Activated naive CD4-positive, alpha-beta T cell treated with anti-CD3 and anti-CD28 coated beads, Interleukin-2, amount 10 ng/mL, durations not matched to agents 7 days and 5 days (primary cell): Measurements from ENCODE around the gene ARFGAP3.

Source experiments
- CTCF ChIA-PET: fragments of 350-600 bp; sonication (Branson Sonifier 250); formaldehyde crosslinking; loops from one replicate; lab custom pipeline; 2021; ENCODE audit warnings: antibody characterized with exemption; lab: Charles Lee
- DNase-seq: peaks from one replicate; pipeline ENCODE4 v3.0.0-alpha.2; 2020
- H3K27ac Mint-ChIP-seq: one replicate; pipeline ENCODE4 v1.8.0; 2021; ENCODE audit warnings: mild to moderate bottlenecking, moderate library complexity, mixed read lengths
- H3K27me3 Mint-ChIP-seq: one replicate; pipeline ENCODE4 v1.8.0; 2021; ENCODE audit warnings: mild to moderate bottlenecking, mixed read lengths
- H3K36me3 Mint-ChIP-seq: one replicate; pipeline ENCODE4 v1.8.0; 2021; ENCODE audit warnings: mixed read lengths
- H3K4me1 Mint-ChIP-seq: one replicate; pipeline ENCODE4 v1.8.0; 2021; ENCODE audit warnings: mixed read lengths
- H3K4me3 Mint-ChIP-seq: one replicate; pipeline ENCODE4 v1.8.0; 2021; ENCODE audit warnings: mild to moderate bottlenecking, moderate library complexity, mixed read lengths
- H3K9me3 Mint-ChIP-seq: one replicate; pipeline ENCODE4 v1.8.0; 2021; ENCODE audit warnings: mixed read lengths

Gene ARFGAP3, protein sequence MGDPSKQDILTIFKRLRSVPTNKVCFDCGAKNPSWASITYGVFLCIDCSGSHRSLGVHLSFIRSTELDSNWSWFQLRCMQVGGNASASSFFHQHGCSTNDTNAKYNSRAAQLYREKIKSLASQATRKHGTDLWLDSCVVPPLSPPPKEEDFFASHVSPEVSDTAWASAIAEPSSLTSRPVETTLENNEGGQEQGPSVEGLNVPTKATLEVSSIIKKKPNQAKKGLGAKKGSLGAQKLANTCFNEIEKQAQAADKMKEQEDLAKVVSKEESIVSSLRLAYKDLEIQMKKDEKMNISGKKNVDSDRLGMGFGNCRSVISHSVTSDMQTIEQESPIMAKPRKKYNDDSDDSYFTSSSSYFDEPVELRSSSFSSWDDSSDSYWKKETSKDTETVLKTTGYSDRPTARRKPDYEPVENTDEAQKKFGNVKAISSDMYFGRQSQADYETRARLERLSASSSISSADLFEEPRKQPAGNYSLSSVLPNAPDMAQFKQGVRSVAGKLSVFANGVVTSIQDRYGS

DNA sequence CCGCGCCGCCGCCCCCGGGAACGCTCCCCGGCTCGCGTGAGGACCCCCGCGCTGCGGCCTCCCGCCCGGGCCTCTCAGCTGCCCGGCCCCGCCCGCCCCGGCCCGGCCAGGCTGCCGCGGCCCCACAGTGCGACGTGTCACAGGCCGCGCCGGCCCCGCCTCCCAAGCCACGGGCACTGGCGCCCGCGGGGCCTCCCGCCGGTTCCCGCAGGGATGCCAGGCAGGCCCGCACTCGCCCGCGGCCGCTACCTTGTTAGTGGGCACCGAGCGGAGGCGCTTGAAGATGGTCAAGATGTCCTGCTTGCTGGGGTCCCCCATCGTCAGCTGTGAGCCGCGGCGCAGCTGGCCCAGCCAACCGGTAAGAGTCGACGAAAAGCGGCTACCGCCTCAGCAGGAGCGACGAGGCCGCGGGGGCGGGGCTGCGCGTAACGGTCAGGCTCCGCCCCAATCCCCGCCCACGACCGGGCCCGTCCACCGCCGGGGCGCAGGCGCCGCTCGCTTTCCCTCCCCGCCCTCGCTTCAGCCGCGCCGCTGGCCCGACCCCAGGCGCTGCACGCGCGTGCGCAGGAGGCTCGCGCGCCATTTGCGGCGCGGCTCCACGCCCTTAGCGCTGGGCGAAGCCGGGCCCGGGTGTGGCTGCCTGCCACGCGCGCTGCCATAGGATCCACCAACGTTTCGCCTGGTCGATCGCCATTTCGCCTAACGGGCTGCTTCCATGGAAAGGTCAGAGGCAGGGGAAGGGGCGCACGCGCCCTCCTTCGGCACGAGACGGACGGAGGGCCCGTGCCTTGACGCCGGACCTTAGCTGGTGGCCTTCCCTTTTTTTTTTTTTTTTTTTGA is at the start of gene ARFGAP3:
ARFGAP3 (minus strand) TSS at position 409 of the 840 bp plus-strand sequence; CDS start at position 318, 91 bp downstream.
- Mint-ChIP-seq H3K36me3 (no peaks in the 10 kb centered on the region), H3K4me1 (peaks cover 11% of the 10 kb centered on the region), H3K4me3 (peak within 1 kb of the TSS; percentile 83), H3K9me3 (no peaks in the 10 kb centered on the region), H3K27me3 (peaks cover 5% of the 10 kb centered on the region), H3K27ac (peak within 1 kb of the TSS; percentile 91)
- CTCF ChIA-PET = interaction anchor here (4.2 kb wide), 1 partner anchor 10 kb away, joined by 33 read pairs; no protein-coding TSS in a partner anchor
- peak; percentile 93 for DNase-seq

DNA sequence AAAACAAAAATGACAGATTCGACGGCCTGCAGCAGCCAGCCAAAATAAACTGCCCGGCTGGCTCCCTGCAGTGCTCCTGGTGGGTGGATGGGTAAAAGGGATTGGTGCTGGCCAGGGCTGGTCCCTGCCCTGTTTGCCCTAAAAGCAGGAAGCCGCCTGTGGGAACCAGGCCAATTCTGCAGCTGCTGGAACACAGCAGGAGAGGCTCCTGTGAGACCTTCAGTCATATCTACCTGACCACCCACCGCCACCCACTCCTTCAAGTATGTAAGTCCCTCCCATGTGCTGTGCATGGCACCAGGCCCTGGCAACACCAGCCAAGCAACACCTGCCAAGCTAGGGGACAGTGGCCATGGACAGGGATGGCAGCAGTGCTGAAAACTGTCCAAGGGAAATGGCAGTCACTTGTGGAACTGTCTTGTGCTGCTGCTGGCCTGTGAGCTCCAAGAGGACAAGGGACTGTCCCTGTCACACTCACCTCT is 48.7 kb upstream of the ARFGAP3 start:
- Mint-ChIP-seq H3K27ac (no peak overlapping the region), H3K4me1 (no peaks in the 10 kb centered on the region), H3K36me3 (peaks cover 4% of the 10 kb centered on the region), H3K4me3 (no peak overlapping the region), H3K27me3 (no peaks in the 10 kb centered on the region), H3K9me3 (no peaks in the 10 kb centered on the region)
- CTCF ChIA-PET = interaction anchor here (1.0 kb wide), 1 partner anchor 33 kb away, joined by 3 read pairs; no protein-coding TSS in a partner anchor
- DNase-seq = no peak

DNA sequence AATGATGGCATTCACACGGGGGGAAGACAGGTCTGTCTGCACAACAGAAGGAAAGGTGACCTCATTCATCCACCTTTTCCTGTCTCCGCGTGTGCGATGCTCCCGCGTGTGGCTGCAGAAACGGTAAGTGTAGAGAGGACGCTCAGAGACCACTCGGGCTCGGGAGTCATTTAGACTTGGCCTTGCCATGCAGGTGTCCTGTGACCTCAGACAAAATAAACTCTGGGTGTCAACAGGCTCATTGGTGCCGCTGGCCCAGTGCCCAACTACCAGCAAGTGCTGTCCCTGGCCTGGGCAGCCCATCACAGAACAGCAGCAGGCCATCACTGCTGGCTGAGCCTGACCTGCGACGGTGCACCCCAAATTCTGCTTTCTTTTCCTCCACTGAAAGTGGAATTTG is 48.1 kb upstream of the ARFGAP3 start:
- Mint-ChIP-seq H3K4me1 (no peaks in the 10 kb centered on the region), H3K27me3 (no peaks in the 10 kb centered on the region), H3K9me3 (no peaks in the 10 kb centered on the region), H3K27ac (no peak overlapping the region), H3K36me3 (peaks cover 4% of the 10 kb centered on the region), H3K4me3 (no peak overlapping the region)
- no peak for DNase-seq
- CTCF ChIA-PET = interaction anchor here (1.0 kb wide), 1 partner anchor 34 kb away, joined by 3 read pairs; no protein-coding TSS in a partner anchor

DNA sequence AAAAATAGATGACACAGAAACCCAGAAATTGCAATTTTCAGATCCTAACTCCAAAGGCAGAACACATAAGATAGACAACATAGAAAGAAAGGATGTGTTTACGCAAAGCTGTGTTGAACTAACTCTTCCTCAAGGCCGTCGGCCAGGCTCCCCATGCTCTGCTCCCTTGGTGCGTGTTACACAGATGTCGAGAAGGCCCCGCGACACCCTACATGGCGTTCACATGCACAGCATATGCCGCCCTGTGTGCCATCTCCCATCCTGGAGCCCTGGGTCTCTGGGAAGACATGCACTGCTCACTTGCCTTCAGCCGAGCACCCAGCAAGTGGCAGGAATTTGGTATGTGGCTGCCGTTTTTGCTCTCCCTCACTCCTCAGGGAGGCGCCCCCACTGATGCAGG is 47.0 kb upstream of the ARFGAP3 start:
- H3K4me3 Mint-ChIP-seq = no peak overlapping the region
- no peaks in the 10 kb centered on the region for H3K9me3 Mint-ChIP-seq
- peaks cover 4% of the 10 kb centered on the region for H3K36me3 Mint-ChIP-seq
- no peaks in the 10 kb centered on the region for H3K4me1 Mint-ChIP-seq
- CTCF ChIA-PET = no interaction called here
- no peaks in the 10 kb centered on the region for H3K27me3 Mint-ChIP-seq
- DNase-seq = no peak
- H3K27ac Mint-ChIP-seq = no peak overlapping the region

DNA sequence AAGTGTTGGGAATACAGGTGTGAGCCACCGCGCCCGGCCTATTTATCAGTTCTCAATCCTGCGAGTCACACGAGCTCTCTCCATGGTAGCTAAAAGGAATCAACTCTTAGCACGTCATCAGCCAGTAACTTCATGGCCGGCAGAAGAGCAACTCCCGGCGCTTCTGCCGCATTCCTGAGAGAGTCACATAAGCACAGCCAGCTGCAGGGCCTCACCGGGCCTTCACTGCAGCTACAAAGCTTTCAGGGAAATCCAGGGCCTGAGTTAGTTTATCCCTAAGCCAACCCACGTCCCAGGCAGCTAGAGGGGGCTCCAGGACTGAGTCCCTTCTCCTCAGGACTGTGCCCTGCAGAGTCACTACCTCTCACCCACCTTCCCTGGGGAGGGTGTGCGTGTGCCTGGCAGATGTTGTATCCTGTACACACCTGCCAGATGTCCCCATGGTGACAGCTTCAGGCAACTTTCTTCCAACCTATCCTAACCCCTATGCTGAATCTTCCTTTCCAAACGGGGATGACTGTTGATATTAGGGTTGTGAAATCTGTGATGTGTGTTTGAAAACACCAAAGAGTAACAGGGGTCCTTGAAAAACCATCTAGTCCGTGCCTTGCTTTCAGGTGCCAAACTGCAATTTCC is 45.9 kb upstream of the ARFGAP3 start:
- H3K9me3 Mint-ChIP-seq = no peaks in the 10 kb centered on the region
- H3K4me1 Mint-ChIP-seq = no peaks in the 10 kb centered on the region
- H3K27me3 Mint-ChIP-seq = no peaks in the 10 kb centered on the region
- no peak overlapping the region for H3K27ac Mint-ChIP-seq
- CTCF ChIA-PET = interaction anchor here (1.2 to 2.5 kb wide), 4 partner anchors 32 to 131 kb away, joined by 3 to 10 read pairs (median 6); no protein-coding TSS in a partner anchor
- no peak for DNase-seq
- H3K4me3 Mint-ChIP-seq = no peak overlapping the region
- no peaks in the 10 kb centered on the region for H3K36me3 Mint-ChIP-seq

DNA sequence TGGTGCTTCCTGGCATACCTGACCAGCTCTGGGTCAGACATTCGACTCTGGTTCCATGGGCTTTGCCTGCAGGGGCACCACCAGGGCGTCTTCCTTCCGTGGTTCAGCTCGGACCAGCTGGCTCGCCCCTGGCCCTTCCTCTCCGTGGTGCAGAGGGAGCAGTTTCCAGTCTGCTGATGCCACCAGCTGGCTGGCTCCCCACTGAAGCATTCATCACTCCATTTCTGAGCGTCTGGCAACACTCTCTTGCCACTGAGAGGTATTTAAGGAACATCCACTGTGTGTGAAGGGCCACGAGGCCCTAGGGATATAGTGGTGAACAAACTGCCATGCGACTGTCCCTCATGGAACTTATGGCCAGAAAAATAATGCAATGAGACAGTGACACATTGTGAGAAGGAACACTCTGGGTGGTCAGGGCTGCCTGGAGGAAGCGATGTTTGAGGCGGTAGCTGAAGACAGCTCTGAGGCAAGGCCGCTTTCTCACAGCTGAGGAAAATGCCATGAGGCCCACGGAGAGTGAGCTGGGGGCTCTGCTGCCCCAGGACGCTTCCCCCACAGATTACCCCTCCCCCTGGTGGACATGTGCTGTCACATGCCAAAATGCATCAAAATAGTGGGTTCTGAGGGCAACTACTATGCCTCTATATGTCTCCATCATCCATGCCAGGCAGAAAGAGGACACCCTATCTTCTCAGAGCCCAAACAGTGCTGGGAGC is 44.9 kb upstream of the ARFGAP3 start:
- H3K36me3 Mint-ChIP-seq = no peaks in the 10 kb centered on the region
- no peak overlapping the region for H3K4me3 Mint-ChIP-seq
- DNase-seq = no peak
- H3K27me3 Mint-ChIP-seq = no peaks in the 10 kb centered on the region
- H3K9me3 Mint-ChIP-seq = no peaks in the 10 kb centered on the region
- H3K4me1 Mint-ChIP-seq = no peaks in the 10 kb centered on the region
- CTCF ChIA-PET = interaction anchor here (0.7 to 2.5 kb wide), 5 partner anchors 31 to 136 kb away, joined by 3 to 10 read pairs (median 4); no protein-coding TSS in a partner anchor
- no peak overlapping the region for H3K27ac Mint-ChIP-seq

DNA sequence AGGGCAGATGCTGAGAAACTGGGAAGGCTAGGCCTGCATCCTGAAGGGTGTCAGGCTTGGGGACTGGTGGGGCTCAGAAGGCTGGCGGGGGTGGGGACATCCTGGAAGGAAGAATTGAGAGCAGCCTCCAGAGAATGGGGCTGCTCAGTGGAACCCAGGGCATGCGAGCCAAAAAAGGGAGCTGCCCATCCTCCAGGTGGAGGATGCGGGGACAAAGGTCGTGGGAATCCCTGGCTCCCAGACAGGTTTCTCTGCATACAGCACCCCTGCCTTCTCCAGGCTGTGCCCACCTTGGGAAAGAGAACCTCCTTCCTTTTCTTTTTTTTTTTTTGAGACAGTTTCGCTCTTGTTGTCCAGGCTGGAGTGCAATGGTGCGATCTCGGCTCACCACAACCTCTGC is 40.9 kb upstream of the ARFGAP3 start:
- peaks cover 37% of the 10 kb centered on the region for H3K4me1 Mint-ChIP-seq
- H3K9me3 Mint-ChIP-seq = no peaks in the 10 kb centered on the region
- H3K36me3 Mint-ChIP-seq = peaks cover 4% of the 10 kb centered on the region
- no peak for DNase-seq
- H3K27ac Mint-ChIP-seq = no peak overlapping the region
- CTCF ChIA-PET = interaction anchor here (1.5 kb wide), 1 partner anchor 135 kb away, joined by 5 read pairs; no protein-coding TSS in a partner anchor
- H3K27me3 Mint-ChIP-seq = no peaks in the 10 kb centered on the region
- no peak overlapping the region for H3K4me3 Mint-ChIP-seq

DNA sequence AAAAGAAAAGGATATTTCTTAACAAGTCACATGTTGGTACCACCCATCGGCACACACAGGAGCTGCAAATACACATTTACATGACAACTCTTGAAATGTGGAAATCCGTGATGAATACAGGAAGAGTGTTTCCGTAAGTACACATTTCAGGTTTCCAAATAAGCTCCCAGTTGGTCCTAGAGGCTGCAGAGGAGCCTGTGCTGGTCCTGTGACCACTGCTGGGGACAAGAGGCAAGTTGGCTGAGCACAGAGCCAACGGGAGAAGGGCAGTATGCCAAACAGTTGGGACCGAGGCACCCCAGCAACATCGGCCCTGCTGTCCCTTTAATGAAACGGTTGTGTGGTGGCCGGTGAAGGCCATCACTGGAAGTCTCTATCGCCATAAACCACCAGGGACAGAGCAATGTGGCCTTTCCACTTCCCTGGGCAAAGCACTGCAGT is 38.5 kb upstream of the ARFGAP3 start:
- Mint-ChIP-seq H3K27me3 (no peaks in the 10 kb centered on the region), H3K4me3 (no peak overlapping the region), H3K9me3 (no peaks in the 10 kb centered on the region), H3K27ac (peak overlapping the region; percentile 85), H3K4me1 (peaks cover 54% of the 10 kb centered on the region), H3K36me3 (peaks cover 7% of the 10 kb centered on the region)
- CTCF ChIA-PET = interaction anchor here (0.8 to 1.9 kb wide), 3 partner anchors 25 to 138 kb away, joined by 4 to 7 read pairs (median 5); no protein-coding TSS in a partner anchor
- no peak for DNase-seq

DNA sequence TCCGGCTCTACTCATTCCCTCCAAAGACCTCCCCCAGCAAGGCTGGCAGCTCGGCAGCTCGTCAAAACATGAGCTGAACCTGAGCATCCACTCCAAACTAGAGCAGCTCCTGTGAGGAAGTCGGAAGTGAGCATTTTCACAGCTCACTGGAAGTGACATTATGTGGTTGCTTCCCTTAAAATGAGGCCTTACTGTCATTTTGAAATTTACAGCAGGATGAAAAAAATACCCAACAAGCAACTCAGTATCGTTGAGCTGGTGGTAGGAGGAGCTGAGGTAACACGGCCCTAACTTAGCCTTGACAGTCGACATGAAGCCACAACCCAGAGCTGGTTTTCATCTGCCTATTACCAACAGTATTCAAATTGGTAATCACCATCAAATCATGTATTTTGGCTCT is 38.0 kb upstream of the ARFGAP3 start:
- peak overlapping the region; percentile 85 for H3K27ac Mint-ChIP-seq
- H3K4me1 Mint-ChIP-seq = peaks cover 55% of the 10 kb centered on the region
- no peaks in the 10 kb centered on the region for H3K27me3 Mint-ChIP-seq
- DNase-seq = peak; percentile 40
- peaks cover 7% of the 10 kb centered on the region for H3K36me3 Mint-ChIP-seq
- no peaks in the 10 kb centered on the region for H3K9me3 Mint-ChIP-seq
- CTCF ChIA-PET = interaction anchor here (0.6 to 1.9 kb wide), 5 partner anchors 19 to 139 kb away, joined by 3 to 7 read pairs (median 4); no protein-coding TSS in a partner anchor
- H3K4me3 Mint-ChIP-seq = no peak overlapping the region

DNA sequence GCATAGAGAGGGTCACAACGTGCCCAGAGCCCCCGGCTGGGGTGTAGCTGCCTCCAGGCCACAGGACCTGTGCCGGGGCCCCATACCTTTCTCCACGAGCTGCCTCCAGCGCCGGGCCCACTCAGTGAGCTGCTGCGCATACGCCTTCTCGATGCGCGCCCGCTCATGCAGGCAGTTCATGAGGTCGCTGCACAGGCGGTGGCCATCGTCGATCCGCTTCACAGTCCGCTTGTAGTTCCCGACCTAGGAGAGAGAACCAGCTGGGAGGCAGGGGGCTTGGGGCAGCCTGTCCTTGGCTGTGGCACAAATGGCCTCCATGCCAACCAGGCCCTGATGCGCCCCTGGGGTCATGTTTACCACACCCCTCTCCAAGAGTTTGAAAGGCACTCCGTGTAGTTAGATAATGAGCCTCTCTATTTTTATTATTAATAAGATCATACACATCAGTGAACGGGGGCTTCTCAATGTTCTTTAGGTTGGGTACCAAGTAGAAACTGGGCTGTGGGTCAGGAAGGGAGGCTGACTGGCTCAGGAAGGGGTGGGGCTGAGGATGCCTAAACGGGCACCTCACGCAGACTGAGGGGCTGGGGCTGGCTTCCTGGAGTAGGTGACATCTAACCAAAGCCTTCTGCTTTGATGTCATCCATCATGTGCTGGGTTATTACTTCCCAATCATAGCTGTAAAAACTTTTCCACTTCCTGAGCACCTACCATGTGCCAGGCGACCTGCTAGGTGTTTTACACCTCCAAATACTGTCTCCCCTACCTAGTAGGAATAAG is 36.5 kb upstream of the ARFGAP3 start:
- Mint-ChIP-seq H3K27ac (peak overlapping the region; percentile 67), H3K9me3 (no peaks in the 10 kb centered on the region), H3K36me3 (peaks cover 13% of the 10 kb centered on the region), H3K27me3 (no peaks in the 10 kb centered on the region), H3K4me1 (peaks cover 69% of the 10 kb centered on the region), H3K4me3 (no peak overlapping the region)
- peak; percentile 44 for DNase-seq
- CTCF ChIA-PET = interaction anchor here (0.5 to 1.2 kb wide), 4 partner anchors 26 to 247 kb away, joined by 3 to 4 read pairs (median 4); no protein-coding TSS in a partner anchor

DNA sequence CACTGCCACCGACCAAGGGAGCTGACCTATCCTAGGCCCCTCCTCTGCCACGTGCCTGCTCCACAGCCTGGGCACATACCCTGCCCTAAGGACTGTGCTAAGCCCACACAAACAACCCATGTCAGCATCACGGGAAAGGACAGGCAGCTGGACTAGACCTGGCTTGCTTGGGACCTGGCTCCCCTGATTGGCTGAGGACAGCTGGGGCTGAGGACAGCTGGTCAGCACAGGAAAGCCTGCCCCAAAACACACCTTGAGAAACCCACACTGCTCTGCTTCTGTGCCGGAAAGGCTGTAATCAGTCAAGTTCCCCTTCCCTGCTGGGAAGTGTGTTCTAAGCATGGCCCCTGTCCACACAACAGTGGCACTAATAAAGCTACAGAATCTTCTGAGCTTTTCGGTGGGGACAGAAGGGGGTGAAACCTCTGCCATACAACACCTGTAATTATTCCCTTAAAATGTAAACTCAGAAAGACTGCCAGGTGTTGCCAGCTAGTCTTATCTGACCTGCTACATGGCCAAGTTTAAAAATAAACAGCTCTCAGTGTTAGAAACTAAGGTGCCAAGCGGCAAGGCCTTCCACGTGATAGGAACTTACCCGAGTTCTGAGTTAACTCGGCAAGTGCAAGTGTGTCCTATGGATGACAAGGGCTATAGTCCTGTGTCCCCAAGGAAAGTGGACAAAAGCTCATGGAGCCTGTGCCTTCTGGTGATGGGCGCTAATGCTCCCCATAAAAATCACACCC is 35.7 kb upstream of the ARFGAP3 start:
- H3K36me3 Mint-ChIP-seq = peaks cover 13% of the 10 kb centered on the region
- H3K4me1 Mint-ChIP-seq = peaks cover 76% of the 10 kb centered on the region
- H3K4me3 Mint-ChIP-seq = no peak overlapping the region
- H3K27ac Mint-ChIP-seq = peak overlapping the region; percentile 33
- H3K27me3 Mint-ChIP-seq = no peaks in the 10 kb centered on the region
- CTCF ChIA-PET = interaction anchor here (0.5 to 1.2 kb wide), 2 partner anchors 71 to 141 kb away, joined by 3 to 4 read pairs; no protein-coding TSS in a partner anchor
- no peaks in the 10 kb centered on the region for H3K9me3 Mint-ChIP-seq
- DNase-seq = no peak

DNA sequence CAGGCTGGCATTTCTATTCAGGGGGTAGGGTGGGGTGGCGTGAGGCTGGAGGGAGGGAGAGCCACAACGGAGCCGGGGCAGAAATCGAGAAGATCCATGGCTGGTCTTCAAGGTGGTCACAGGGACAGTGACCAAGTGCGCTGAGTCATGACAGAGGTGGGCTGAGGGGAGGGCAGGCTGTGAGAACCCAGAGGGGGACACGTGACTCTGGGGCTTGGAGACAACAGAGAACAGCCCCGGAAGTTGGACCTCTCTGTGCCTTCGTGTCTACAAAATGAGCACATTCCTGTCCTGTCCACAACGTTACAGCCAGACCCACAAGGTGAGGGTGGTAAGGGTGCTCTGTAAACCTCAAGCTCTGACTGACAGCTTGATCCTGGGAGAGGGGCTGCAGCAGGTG is 35.1 kb upstream of the ARFGAP3 start:
- no peak for DNase-seq
- Mint-ChIP-seq H3K27ac (peak overlapping the region; percentile 33), H3K27me3 (no peaks in the 10 kb centered on the region), H3K36me3 (peaks cover 13% of the 10 kb centered on the region), H3K9me3 (no peaks in the 10 kb centered on the region), H3K4me1 (peaks cover 80% of the 10 kb centered on the region), H3K4me3 (no peak overlapping the region)
- CTCF ChIA-PET = no interaction called here
